GM10248 (cell line): ENCODE measurements around the gene PRDM16.

Source experiments
- CTCF ChIA-PET: fragments of 300-600 bp; sonication (Branson Sonifier 250); formaldehyde crosslinking; extraction: SDS; loops from one replicate; lab custom pipeline; 2021; ENCODE audit warnings: antibody characterized with exemption; lab: Yijun Ruan, JAX
- POLR2A ChIA-PET: fragments of 350-650 bp; sonication (Branson Sonifier 250); formaldehyde crosslinking; extraction: SDS; loops from one replicate; lab custom pipeline; 2020; ENCODE audit warnings: antibody characterized with exemption; lab: Yijun Ruan, JAX
- DNase-seq: peaks from one replicate; pipeline ENCODE4 v3.0.0; 2012; ENCODE audit errors: extremely low spot score
- TF ChIP-seq, protein P1 (sequence below): IDR thresholded peaks from 2 replicates; pipeline ENCODE4 v1.5.1; 2012; ENCODE audit warnings: mild to moderate bottlenecking, low read depth; ENCODE audit errors: extremely low read depth, missing control alignments, control extremely low read depth

The PRDM16 gene

GRCh38 chr1:3114846-3115245 is 45.8 kb downstream of the PRDM16 start:
- no peak for DNase-seq
- CTCF ChIA-PET, result no interaction called here
- TF ChIP-seq, protein P1, sequence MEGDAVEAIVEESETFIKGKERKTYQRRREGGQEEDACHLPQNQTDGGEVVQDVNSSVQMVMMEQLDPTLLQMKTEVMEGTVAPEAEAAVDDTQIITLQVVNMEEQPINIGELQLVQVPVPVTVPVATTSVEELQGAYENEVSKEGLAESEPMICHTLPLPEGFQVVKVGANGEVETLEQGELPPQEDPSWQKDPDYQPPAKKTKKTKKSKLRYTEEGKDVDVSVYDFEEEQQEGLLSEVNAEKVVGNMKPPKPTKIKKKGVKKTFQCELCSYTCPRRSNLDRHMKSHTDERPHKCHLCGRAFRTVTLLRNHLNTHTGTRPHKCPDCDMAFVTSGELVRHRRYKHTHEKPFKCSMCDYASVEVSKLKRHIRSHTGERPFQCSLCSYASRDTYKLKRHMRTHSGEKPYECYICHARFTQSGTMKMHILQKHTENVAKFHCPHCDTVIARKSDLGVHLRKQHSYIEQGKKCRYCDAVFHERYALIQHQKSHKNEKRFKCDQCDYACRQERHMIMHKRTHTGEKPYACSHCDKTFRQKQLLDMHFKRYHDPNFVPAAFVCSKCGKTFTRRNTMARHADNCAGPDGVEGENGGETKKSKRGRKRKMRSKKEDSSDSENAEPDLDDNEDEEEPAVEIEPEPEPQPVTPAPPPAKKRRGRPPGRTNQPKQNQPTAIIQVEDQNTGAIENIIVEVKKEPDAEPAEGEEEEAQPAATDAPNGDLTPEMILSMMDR, result no peak
- POLR2A ChIA-PET, result no interaction called here

- no peak for DNase-seq
- TF ChIP-seq, protein P1, result no peak
- ChIA-PET POLR2A (no interaction called here), CTCF (no interaction called here)
These were observed 46.5 kb downstream of the PRDM16 start for GRCh38 chr1:3115275-3116149.

- no peak for DNase-seq
- POLR2A ChIA-PET, result no interaction called here
- TF ChIP-seq, protein P1, result no peak
- CTCF ChIA-PET, result no interaction called here
These were observed 47.1 kb downstream of the PRDM16 start for GRCh38 chr1:3116150-3116510.

- DNase-seq, result no peak
- ChIA-PET CTCF (no interaction called here), POLR2A (no interaction called here)
- TF ChIP-seq, protein P1, result no peak
These were observed 47.6 kb downstream of the PRDM16 start for GRCh38 chr1:3116560-3116959.

- CTCF ChIA-PET, result no interaction called here
- DNase-seq, result no peak
These were observed 48.9 kb downstream of the PRDM16 start for GRCh38 chr1:3117879-3118278.

DNA sequence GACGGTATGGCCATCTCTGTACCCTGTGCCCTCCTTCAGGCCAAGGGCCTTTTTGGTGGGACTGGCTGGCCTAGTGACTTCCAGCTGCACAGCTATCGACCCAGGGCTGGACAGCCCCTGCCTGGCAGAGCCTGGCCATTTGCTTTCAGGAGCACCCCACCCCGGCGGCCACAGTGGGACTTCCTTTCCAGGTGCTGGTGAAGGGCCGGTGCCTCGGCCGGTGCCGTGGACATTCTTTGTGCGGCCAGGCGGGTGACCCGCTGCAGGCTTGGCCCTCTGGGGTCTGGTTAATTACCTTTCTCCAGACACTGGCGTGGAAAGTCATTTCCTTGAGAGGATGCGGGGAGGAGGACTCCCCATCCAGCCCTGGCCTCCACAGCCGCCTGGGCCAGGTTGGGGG is 50.1 kb downstream of the PRDM16 start:
- TF ChIP-seq, protein P1, result no peak
- no peak for DNase-seq
- ChIA-PET CTCF (no interaction called here), POLR2A (no interaction called here)

More at GRCh38 chr1:3117879-3118278, 48.9 kb downstream of the PRDM16 start:
- TF ChIP-seq, protein P1, result no peak
- POLR2A ChIA-PET, result no interaction called here

DNA sequence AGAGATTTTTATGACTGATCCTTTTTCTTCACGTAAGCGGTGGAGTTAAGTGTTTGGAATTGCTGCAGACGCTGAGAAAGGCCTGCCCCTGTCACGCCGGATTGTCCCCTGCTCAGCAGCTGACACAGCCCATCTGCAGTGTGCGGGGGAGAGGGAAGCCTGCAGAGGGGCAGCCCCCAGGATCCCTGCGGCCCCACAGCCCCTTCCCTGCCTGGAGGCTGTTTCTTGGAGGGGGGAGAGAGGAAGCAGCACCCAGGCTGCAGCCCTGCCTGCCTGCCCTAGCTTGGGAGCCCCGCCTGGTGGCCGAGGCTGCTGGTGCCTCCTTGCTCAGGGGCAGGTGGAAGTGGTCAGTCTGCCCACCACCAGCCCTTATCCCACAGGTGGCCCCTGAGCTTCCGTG is 50.7 kb downstream of the PRDM16 start:
- TF ChIP-seq, protein P1, result no peak
- DNase-seq, result no peak
- ChIA-PET POLR2A (no interaction called here), CTCF (no interaction called here)
